MM.1S (cell line): ENCODE measurements around the gene CHMP1A.

Source experiments
- EZH2 ChIP-seq: fragments of 300-600 bp; sonication (generic); optimal IDR thresholded peaks from 2 replicates; pipeline ENCODE3; 2017; ENCODE audit warnings: low read depth, mild to moderate bottlenecking, antibody characterized with exemption, low read length, mixed read lengths
- EZH2phosphoT487 ChIP-seq: fragments of 300-600 bp; sonication (generic); IDR thresholded peaks from 2 replicates; pipeline ENCODE4 v1.6.1; 2018; ENCODE audit warnings: antibody characterized with exemption, low read length

DNA sequence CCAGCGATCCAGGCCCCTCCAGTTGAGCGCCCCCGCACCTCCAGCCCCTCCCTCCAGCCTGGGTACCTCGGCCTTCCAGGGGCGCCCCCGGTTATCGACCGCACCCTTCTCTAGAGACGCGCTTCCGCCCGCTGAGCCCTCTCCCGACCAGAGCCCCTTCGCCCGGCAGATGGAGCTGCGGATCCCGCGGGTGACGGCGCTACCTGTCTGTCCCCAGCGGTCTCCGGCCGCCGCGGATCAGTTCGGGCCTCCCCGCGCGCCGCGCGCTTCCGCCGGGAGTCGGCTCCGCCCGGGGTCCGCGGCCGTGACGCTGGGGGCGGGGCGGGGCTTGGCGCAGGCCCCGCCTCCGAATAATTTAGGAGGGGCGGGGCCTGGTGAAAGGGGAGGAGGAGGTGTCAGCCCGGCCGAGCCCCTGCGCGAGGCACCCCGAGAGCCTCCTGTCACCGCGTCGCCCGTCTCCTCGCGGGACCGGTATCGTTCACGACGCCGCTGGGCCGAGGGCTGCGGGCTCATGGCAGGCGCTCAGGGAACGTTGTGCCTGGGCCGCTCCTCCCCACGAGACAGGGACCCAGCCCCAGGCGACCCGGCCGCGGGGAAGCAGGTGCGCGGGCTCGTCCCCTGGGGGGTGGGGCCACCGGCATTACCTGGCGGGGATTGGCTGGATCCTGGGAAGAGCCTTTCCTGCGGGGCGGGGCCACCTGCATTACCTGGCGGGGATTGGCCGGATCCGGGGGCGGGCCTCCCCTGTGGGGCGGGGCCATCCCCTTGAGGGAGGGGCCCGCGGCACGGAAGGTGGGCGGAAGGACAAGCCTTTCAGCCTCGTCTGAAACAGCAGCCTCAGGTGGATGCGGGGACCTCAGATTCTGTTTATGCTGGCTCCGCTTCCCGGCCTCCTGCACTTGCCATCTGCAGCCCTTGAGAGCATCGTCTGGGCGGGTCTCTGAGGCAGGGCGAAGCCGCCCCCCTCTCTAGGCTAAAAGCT lies 44.2 kb upstream of the CHMP1A start, which contains the start of gene SPATA2L:
- no peak for TF ChIP-seq EZH2phosphoT487
- TF ChIP-seq EZH2: no peak
